Measurements from ENCODE around the gene CDC45.

Gene CDC45

GRCh38 chr22:19469421-19469820 is 10.3 kb upstream of the CDC45 start:
- DNase-seq, result no peak

GRCh38 chr22:19470010-19470409 is 9.7 kb upstream of the CDC45 start:
- DNase-seq, result no peak

DNA sequence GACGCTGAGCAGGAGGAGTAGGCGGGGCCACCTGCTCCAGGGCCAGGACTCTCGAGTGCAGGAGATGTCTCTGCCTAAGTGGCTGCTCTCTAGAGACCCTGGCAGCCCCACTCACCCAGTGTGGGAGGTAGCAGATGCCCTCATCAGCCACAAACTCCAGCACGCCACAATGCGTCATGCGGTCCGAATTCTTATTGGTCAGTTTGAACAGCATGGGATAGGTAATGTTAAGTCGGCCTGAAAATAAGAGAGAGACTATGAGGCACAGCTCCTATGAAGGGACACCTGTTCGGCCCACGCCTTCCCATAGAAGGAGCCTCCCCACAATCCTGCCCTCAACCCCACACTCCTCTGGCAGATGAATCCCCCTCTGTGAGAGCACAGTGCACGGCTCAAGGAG is 8.1 kb upstream of the CDC45 start:
- no peak for DNase-seq

- DNase-seq, result no peak
These were observed 7.5 kb upstream of the CDC45 start for GRCh38 chr22:19472233-19472632.

GRCh38 chr22:19473578-19473977 is 6.1 kb upstream of the CDC45 start:
- peak; percentile 3 for DNase-seq

DNA sequence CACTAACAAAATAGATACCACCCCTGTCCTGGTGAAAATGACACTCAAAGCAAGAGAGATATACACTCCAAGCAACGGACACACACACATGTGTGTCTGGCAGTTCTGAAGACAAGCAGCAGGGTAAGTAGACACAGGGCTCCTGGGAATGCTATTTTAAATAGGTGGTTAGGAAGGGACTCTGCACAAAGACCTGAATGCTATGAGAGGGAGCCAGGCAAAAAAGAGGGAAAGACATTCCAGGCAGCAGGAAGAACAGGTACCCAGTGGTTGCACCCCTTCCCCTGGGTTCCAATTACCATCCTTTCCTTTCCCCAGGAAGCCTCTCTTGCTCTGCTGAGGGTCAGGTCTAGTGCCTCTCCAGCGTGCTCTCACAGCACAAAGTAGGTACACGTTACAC is 3.7 kb upstream of the CDC45 start:
- DNase-seq, result no peak

- DNase-seq, result no peak
These were observed 2.2 kb upstream of the CDC45 start for GRCh38 chr22:19477321-19478044.

GRCh38 chr22:19478045-19478900 is 1.4 kb upstream of the CDC45 start:
- peak; percentile 21 for DNase-seq

DNA sequence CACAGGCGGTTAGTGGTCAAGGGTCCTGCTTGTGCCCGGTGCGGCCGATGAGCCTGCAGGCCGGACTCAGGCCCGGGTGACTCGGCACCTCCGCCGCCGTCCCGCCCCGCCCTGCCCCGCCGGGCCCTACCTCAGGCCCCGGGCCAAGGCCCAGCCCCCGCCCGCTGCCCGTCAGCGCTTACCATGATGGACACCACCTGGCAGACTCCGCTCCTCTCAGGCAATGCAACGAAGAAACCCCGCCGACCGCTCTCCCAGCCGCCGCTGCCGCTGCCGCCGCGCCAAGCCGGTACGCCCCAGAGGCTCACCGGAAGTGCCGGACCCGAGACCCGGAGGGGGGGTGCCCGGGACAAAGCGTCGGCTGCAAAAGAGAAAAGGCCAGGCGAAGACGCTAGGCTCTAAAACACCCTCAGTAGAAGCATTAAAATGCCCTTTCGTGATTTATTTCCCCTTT is 792 bp upstream of the CDC45 start, which contains the start of gene UFD1:
Gene UFD1 (minus strand): TSS at position 293 of the 454 bp plus-strand sequence. CDS start 108 bp downstream, at position 185.
- peak; percentile 74 for DNase-seq

DNA sequence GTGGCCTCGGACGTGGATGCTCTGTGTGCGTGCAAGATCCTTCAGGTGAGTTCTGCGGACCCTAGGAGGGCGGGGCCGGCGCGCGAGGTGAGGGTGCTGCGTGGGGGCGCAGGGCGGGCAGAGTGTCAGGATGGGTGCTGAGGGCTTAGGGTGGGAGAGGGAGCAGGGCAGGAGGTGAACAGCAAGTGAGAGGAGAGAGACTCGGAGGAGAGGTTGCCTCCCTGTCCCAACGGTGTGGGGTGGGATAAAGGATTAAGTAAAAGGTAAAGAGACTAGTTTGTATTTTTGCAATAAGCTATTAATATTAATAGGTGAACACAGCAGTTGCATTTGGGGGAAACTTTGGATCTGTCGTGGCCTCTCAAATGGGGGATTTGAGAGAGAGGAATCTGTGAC is 451 bp downstream of the CDC45 start:
- peak; percentile 8 for DNase-seq

DNA sequence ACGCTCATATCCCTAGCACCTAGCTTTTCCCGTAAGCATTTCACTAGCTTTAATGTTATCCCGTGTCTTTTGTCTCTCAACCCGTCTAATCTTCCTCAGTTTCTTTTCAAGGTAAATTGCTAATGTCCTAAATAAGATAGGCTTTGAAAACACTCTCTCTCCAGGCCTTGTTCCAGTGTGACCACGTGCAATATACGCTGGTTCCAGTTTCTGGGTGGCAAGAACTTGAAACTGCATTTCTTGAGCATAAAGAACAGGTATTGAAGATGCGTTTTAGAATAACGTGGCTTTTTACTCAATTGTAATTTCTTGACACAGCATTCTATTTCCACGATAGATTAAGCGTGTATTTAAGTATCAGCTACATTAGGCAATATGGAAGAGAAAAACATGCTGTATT is 1.1 kb downstream of the CDC45 start:
- DNase-seq, result no peak

DNA sequence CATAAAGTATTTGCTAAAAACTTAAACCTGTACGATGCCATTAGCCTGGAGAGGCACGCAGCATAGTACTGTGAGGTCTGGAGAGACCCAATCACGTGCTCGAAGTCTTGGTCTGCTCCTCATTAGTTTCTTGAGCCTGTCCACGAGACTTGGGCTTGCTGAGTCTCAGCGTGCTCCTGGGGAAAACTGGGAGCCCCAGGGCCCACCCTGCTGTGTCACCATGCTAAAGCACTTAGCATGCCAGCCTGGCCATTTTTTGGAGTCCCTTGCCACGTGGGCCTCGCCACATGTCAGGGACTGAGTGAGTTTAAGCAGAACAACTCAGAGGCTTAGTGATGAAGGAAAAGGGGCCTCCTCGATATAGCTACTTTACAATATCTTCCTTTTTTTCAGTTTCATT is 2.6 kb downstream of the CDC45 start:
- no peak for DNase-seq

DNA sequence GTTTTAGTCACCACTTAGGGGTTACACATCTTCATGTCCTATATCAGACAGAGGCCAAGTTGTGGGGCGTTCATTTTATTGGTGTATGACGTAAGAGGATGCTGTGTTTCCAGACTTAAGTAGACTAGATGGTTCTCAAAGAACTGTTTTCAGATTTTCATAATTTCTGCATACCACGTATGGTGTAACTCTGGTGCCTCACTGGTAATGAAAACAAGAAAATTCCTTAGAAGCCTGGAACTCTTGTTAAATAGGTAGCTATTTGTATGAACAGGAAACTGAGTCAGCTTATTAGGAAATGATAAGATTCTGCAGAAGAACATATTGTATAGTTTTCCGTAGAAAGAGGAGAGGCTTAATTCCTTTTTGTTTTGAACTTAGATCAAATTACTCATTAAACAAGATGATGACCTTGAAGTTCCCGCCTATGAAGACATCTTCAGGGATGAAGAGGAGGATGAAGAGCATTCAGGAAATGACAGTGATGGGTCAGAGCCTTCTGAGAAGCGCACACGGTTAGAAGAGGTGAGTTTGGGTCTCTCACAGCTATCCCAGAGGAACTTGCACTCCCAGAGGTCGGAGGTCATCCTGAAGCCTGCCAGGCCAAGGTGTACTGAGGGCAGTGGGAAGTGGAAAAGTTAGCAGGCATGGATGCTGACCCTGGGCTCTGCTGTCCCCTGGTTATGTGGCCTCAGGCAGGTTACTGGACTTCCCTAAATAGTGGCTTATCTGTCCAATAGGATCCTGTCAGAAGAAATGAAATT is 3.9 kb downstream of the CDC45 start:
- no peak for DNase-seq

- no peak for DNase-seq
These were observed 8.6 kb downstream of the CDC45 start for GRCh38 chr22:19488285-19488684.

GRCh38 chr22:19488884-19489843 is 9.4 kb downstream of the CDC45 start:
- peak; percentile 5 for DNase-seq

DNA sequence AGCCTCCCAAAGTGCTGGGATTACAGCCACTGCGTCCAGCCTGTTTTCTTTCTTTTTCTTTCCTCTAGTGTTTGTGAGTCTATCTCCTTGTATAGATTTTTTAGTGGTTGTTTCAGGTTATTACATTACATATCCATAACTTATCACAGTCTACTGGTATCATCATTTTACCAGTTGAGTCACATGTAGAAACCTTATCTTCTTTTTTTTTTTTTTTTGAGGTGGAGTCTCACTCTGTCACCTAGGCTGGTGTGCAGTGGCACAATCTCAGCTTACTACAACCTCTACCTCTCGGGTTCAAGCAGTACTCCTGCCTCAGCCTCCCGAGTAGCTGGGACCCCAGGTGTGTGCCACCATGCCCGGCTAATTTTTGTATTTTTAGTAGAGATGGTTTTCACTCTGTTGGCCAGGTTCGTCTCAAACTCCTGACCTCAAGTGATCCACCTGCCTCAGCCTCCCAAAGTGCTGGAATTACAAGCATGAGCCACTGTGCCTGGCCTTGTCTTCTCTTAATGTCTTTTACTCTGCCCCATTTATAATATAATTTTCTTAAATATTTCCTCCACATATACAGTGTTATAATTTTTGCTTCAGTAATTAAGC is 11.0 kb downstream of the CDC45 start:
- DNase-seq, result no peak

GRCh38 chr22:19492504-19493174 is 12.9 kb downstream of the CDC45 start:
- no peak for DNase-seq

- no peak for DNase-seq
These were observed 14.4 kb downstream of the CDC45 start for GRCh38 chr22:19494001-19494560.

DNA sequence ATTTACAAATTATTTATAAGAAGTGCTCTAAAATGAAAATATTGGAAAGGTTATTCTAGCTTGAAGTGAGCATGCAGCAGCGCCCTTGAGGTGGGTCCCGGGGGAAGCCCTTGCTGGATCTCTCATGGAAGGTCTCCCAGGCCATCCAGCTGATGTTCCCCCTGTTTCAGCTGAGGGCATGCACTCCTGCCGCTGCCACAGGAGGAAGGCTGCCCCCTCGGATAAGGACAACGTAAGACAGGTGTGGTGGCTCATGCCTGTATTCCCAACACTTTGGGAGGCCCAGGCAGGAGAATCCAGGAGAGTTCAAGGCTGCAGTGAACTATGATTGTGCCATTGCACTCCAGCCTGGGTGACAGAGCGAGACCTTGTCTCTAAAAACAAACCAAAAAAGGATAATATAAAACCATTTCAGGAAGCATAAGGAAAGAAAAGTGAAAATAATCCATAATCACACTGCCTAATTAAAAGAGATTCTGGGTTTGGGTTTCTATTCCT is 15.0 kb downstream of the CDC45 start:
- no peak for DNase-seq

DNA sequence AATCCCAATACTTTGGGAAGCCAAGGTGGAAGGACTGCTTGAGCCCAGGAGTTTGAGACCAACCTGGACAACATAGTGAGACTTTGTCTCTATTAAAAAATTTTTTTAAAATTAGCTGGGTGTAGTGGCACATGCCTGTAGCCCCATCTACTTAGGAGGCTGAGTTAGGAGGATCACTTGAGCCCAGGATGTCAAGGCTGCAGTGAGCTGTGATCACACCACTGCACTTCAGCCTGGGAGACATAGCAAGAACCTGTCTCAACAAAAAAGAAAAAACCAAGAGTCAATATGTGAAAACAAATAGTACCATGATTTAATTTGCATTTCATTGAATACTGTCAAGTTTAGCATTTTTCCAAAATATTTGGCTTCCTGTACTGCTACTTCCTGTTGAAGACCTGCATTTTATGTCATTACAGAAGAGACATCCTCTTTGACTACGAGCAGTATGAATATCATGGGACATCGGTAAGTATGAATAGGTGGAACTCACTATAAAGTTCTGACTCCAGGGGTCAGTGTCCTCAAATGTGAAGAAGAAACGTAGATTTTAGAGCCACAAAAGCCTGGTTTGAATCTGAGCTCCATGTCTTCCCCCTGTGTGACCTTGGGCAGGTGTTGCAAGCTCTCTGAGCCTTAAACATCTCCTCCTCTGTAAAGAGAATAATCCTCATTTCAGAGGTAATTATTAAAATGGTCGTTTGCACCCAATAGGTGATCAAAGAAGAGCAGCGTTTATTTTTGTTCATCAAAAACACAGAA is 16.0 kb downstream of the CDC45 start:
- peak; percentile 27 for DNase-seq

Data from DMS53 (cell line).